Activated CD8-positive, alpha-beta T cell treated with anti-CD3 and anti-CD28 coated beads for 36 hours (primary cell): Measurements from ENCODE around the gene KRTAP10-4. TPM values are rescaled to one million over a fixed set of nuclear protein-coding genes. Genes with fewer than 3 reads are reported as not detected.

Experiments used
- ATAC-seq: fragments of 200-7000 bp; cut with Tn5 transposase; one replicate; pipeline ENCODE4 v1.10.0; 2021; ENCODE audit warnings: mild to moderate bottlenecking, moderate library complexity
- CTCF ChIA-PET: fragments of 350-600 bp; sonication (Branson Sonifier 250); formaldehyde crosslinking; loops from one replicate; lab custom pipeline; 2021; ENCODE audit warnings: antibody characterized with exemption; lab: Charles Lee
- POLR2A ChIA-PET: fragments of 350-600 bp; sonication (Branson Sonifier 250); formaldehyde crosslinking; loops from one replicate; lab custom pipeline; 2021; ENCODE audit warnings: antibody characterized with exemption; lab: Charles Lee
- DNase-seq: peaks from one replicate; pipeline ENCODE4 v3.0.0-alpha.2; 2020
- H3K27ac Mint-ChIP-seq: one replicate; pipeline ENCODE4 v1.8.0; 2021; ENCODE audit warnings: mild to moderate bottlenecking, mixed read lengths
- H3K27me3 Mint-ChIP-seq: one replicate; pipeline ENCODE4 v1.8.0; 2021; ENCODE audit warnings: mixed read lengths
- H3K36me3 Mint-ChIP-seq: one replicate; pipeline ENCODE4 v1.8.0; 2021; ENCODE audit warnings: low read depth, mixed read lengths
- H3K4me1 Mint-ChIP-seq: one replicate; pipeline ENCODE4 v1.8.0; 2021; ENCODE audit warnings: low read depth, mixed read lengths
- H3K4me3 Mint-ChIP-seq: one replicate; pipeline ENCODE4 v1.8.0; 2021; ENCODE audit warnings: mild to moderate bottlenecking, moderate library complexity, mixed read lengths
- H3K9me3 Mint-ChIP-seq: one replicate; pipeline ENCODE4 v1.8.0; 2021; ENCODE audit warnings: mixed read lengths
- CTCF ChIP-seq: fragments of 200-600 bp; IDR thresholded peaks from one replicate; pipeline ENCODE4 v1.8.0; 2022; ENCODE audit warnings: antibody characterized with exemption, mild to moderate bottlenecking
- intact Hi-C: fragments of 100-400 bp; cut with micrococcal nuclease; formaldehyde crosslinking; loops from one replicate; pipeline ENCODE4 v1.10.0; 2022
- total RNA-seq, 2 experiments: library from RNA; stranded (reverse); gene quantifications; one replicate each; pipeline ENCODE4 v1.2.3, GENCODE V29; 2021

KRTAP10-4 gene
- total RNA-seq, 2 experiments from 2014 or later: not detected

GRCh38 chr21:44623575-44623974 lies 50.0 kb downstream of the KRTAP10-4 start:
- no peak for DNase-seq
- Mint-ChIP-seq H3K4me3 (no peak overlapping the region), H3K27ac (no peak overlapping the region), H3K4me1 (peaks cover 25% of the 10 kb centered on the region), H3K27me3 (no peaks in the 10 kb centered on the region), H3K36me3 (peaks cover 33% of the 10 kb centered on the region), H3K9me3 (peaks cover 54% of the 10 kb centered on the region)
- ChIA-PET POLR2A (no interaction called here), CTCF (no interaction called here)
- TF ChIP-seq CTCF: no peak
- ATAC-seq: no peak
- intact Hi-C loops: no loop called here

Other genes starting within 250 kb of the KRTAP10-4 start
- 10 to 100 TPM; 17.2 TPM for gene CFAP410, start 234.3 kb upstream of the KRTAP10-4 start, total RNA-seq
- 1 to 10 TPM; 2.6 to 3.7 TPM for gene TRPM2, start 220.1 kb upstream of the KRTAP10-4 start, total RNA-seq
- gene LRRC3, start 118.2 kb upstream of the KRTAP10-4 start, total RNA-seq: 1 to 10 TPM; 1.8 to 1.9 TPM
- gene KRTAP10-1, start 33.5 kb upstream of the KRTAP10-4 start, total RNA-seq: not detected
- gene KRTAP10-2, start 22.2 kb upstream of the KRTAP10-4 start, total RNA-seq: not detected
- gene KRTAP10-3, start 14.9 kb upstream of the KRTAP10-4 start, total RNA-seq: not detected
- gene KRTAP10-5, start 6.9 kb downstream of the KRTAP10-4 start, total RNA-seq: not detected
- not detected for gene KRTAP10-6, start 18.8 kb downstream of the KRTAP10-4 start, total RNA-seq
- gene KRTAP10-7, start 26.9 kb downstream of the KRTAP10-4 start, total RNA-seq: not detected
- not detected for gene KRTAP10-8, start 38.4 kb downstream of the KRTAP10-4 start, total RNA-seq
- not detected for gene KRTAP10-9, start 53.4 kb downstream of the KRTAP10-4 start, total RNA-seq
- not detected for gene KRTAP10-10, start 63.6 kb downstream of the KRTAP10-4 start, total RNA-seq
- not detected for gene KRTAP10-11, start 72.7 kb downstream of the KRTAP10-4 start, total RNA-seq
- gene KRTAP12-4, start 80.9 kb downstream of the KRTAP10-4 start, total RNA-seq: not detected
- not detected for gene KRTAP12-3, start 84.2 kb downstream of the KRTAP10-4 start, total RNA-seq
- gene KRTAP12-2, start 93.2 kb downstream of the KRTAP10-4 start, total RNA-seq: not detected
- not detected for gene KRTAP12-1, start 108.4 kb downstream of the KRTAP10-4 start, total RNA-seq
- not detected for gene KRTAP10-12, start 123.4 kb downstream of the KRTAP10-4 start, total RNA-seq
- not detected for gene TSPEAR, start 137.8 kb downstream of the KRTAP10-4 start, total RNA-seq
- 100 to 1,000 TPM; 113 to 115 TPM for gene UBE2G2, start 228.1 kb downstream of the KRTAP10-4 start, total RNA-seq
- 10 to 100 TPM; 69.8 to 72.9 TPM for gene SUMO3, start 244.3 kb downstream of the KRTAP10-4 start, total RNA-seq